Measurements from ENCODE around the gene ADK. TPM values are rescaled to one million over a fixed set of nuclear protein-coding genes. Genes with fewer than 3 reads are reported as not detected.

Gene ADK
- total and polyA plus RNA-seq, 2 of the 4 experiments (the other 2 are of a cell fraction) = 30.6 to 40.9 TPM

DNA sequence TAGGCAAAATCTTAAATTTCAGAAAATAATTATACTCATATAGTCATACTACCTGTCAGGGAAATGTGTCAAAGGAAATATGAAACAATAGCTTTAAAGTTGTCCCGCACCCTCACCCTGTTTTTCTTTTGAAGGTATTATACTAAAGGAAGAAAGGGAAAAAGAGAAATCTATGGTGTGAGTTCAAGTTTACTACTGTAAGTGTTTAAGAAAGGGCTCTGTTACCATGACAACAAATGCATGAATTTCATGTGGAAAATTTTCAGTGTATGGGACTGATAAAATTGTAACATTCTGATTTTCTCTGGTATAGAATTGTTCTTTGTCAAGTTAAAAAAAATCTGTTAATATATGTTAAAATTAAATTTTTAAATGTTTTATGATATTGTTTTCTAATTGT lies 229.8 kb downstream of the ADK start:
- CTCF ChIA-PET = interaction anchor here (0.7 kb wide), 1 partner anchor 411 kb away, joined by 3 read pairs; no protein-coding TSS in a partner anchor

More for the DNA sequence above, 229.8 kb downstream of the ADK start:
- no peak overlapping the region for H2AFZ ChIP-seq (replicated peaks; ENCODE audit: low read length, poor library complexity)
- no peak overlapping the region for H3K56ac ChIP-seq (ENCODE audit: extremely low read depth, insufficient read depth, low read length)
- H3K14ac ChIP-seq (replicated peaks; ENCODE audit: low read depth, low read length) = no peak overlapping the region
- H4K8ac ChIP-seq (ENCODE audit: low read depth in 2 of 2, low read length in 2 of 2) = no peak overlapping the region
- H3K27me3 ChIP-seq (ENCODE audit: control insufficient read depth, insufficient read depth, low read length) = no peaks in the 10 kb centered on the region
- no peak overlapping the region for H3K4me2 ChIP-seq (ENCODE audit: low read depth, low read length)
- H2BK20ac ChIP-seq (ENCODE audit: low read depth, low read length) = no peak overlapping the region
- no peak overlapping the region for H4K5ac ChIP-seq (ENCODE audit: low read depth, low read length)
- H3K18ac ChIP-seq (ENCODE audit: low read depth, low read length) = no peak overlapping the region
- H3K4me3 ChIP-seq (ENCODE audit: insufficient read depth, low read depth, low read length) = no peak overlapping the region
- no peak for ATAC-seq (ENCODE audit: low read depth)
- no peak overlapping the region for H4K91ac ChIP-seq (ENCODE audit: insufficient read depth, low read depth, low read length)
- H2BK5ac ChIP-seq (ENCODE audit: low read depth, low read length, poor library complexity, severe bottlenecking) = no peak overlapping the region
- no peak overlapping the region for H2AK9ac ChIP-seq (replicated peaks; ENCODE audit: low read depth, low read length, poor library complexity)
- H3K23ac ChIP-seq (ENCODE audit: low read depth, low read length) = no peak overlapping the region
- no peaks in the 10 kb centered on the region for H3K9me3 ChIP-seq (ENCODE audit: control insufficient read depth, insufficient read depth, low read length)
- no peak overlapping the region for H2AK5ac ChIP-seq (ENCODE audit: low read depth, low read length)
- in situ Hi-C loops (cut with MboI; ENCODE audit: low sequenced_read_pairs) = no loop called here
- H3K36me3 ChIP-seq (ENCODE audit: control insufficient read depth, insufficient read depth, low read length) = no peaks in the 10 kb centered on the region
- DNase-seq = no peak
- peaks cover 7 to 16% of the 10 kb centered on the region in 2 experiments; a peak in 3 of 4 replicates for H3K79me1 ChIP-seq (ENCODE audit: low read depth in 1 of 2, low read length in 2 of 2)
- H2BK15ac ChIP-seq (ENCODE audit: low read depth, low read length) = no peak overlapping the region
- H4K20me1 ChIP-seq (ENCODE audit: insufficient read depth, low read length) = no peaks in the 10 kb centered on the region
- no peak overlapping the region for H3K27ac ChIP-seq (ENCODE audit: insufficient read depth, low read length)
- no CpG with 5 or more reads among the region's 1 CpG for WGBS, 2 experiments (ENCODE audit: extremely low coverage in 2 of 2, insufficient read length in 1 of 2)
- H3K9ac ChIP-seq (ENCODE audit: low read depth, low read length) = no peak overlapping the region
- no peak overlapping the region for H3K4ac ChIP-seq (ENCODE audit: low read depth, low read length)
- no peaks in the 10 kb centered on the region; the same call in 1 of the 2 replicates for H3K9me1 ChIP-seq (ENCODE audit: insufficient read depth, low read length)
- POLR2A ChIA-PET (ENCODE audit: unreplicated experiment) = no interaction called here
- TF ChIP-seq RCOR1 (IDR thresholded peaks at IDR 0.05; ENCODE audit: insufficient replicate concordance, low read length) (no peak), BHLHE40 (IDR thresholded peaks at IDR 0.05; ENCODE audit: low read depth, low read length) (no peak), CHD1 (IDR thresholded peaks at IDR 0.05; ENCODE audit: low read depth, low read length) (no peak), RAD21 (IDR thresholded peaks at IDR 0.05; ENCODE audit: low read length) (no peak), MAZ (IDR thresholded peaks at IDR 0.05; ENCODE audit: borderline replicate concordance, low read depth, low read length) (no peak), MXI1 (IDR thresholded peaks at IDR 0.05; ENCODE audit: borderline replicate concordance, low read depth, low read length) (no peak), MAFK (IDR thresholded peaks at IDR 0.05; ENCODE audit: low read depth, low read length) (no peak), SMC3 (IDR thresholded peaks at IDR 0.05; ENCODE audit: low read depth, low read length) (no peak), CTCF (conservative IDR thresholded peaks at IDR 0.05; ENCODE audit: low read depth, low read length) (no peak), FOS (IDR thresholded peaks at IDR 0.05; ENCODE audit: low read depth, low read length) (no peak), NFE2L2 (IDR thresholded peaks at IDR 0.05; ENCODE audit: low read depth, low read length) (no peak), RFX5 (IDR thresholded peaks at IDR 0.05; ENCODE audit: low read depth, low read length) (no peak), ELK1 (IDR thresholded peaks at IDR 0.05; ENCODE audit: borderline replicate concordance, low read depth, low read length) (no peak), CEBPB (IDR thresholded peaks at IDR 0.05; ENCODE audit: low read depth, low read length) (no peak), POLR2A (IDR thresholded peaks at IDR 0.05; ENCODE audit: low read depth, low read length) (no peak)
- TF ChIP-seq, protein P1, sequence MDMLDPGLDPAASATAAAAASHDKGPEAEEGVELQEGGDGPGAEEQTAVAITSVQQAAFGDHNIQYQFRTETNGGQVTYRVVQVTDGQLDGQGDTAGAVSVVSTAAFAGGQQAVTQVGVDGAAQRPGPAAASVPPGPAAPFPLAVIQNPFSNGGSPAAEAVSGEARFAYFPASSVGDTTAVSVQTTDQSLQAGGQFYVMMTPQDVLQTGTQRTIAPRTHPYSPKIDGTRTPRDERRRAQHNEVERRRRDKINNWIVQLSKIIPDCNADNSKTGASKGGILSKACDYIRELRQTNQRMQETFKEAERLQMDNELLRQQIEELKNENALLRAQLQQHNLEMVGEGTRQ (IDR thresholded peaks at IDR 0.05; ENCODE audit: low read depth, low read length) = no peak
- H2BK120ac ChIP-seq (ENCODE audit: low read depth, low read length) = no peak overlapping the region
- intact Hi-C loops (cut with micrococcal nuclease) = no loop called here
- dilution Hi-C loops (cut with HindIII; ENCODE audit: low sequenced_read_pairs, unreplicated experiment) = no loop called here
- H3K4me1 ChIP-seq (ENCODE audit: control insufficient read depth, insufficient read depth, low read length) = no peaks in the 10 kb centered on the region; the same call in 1 of the 2 replicates
- BruUV-seq (replicated peaks) = no TSS peak

Measured in IMR-90 (cell line).